Measurements from ENCODE around the gene OSBPL8. TPM values are rescaled to one million over a fixed set of nuclear protein-coding genes. Genes with fewer than 3 reads are reported as not detected.

OSBPL8 gene
- total RNA-seq, 1 donor from 2014 or later: 119 TPM

DNA sequence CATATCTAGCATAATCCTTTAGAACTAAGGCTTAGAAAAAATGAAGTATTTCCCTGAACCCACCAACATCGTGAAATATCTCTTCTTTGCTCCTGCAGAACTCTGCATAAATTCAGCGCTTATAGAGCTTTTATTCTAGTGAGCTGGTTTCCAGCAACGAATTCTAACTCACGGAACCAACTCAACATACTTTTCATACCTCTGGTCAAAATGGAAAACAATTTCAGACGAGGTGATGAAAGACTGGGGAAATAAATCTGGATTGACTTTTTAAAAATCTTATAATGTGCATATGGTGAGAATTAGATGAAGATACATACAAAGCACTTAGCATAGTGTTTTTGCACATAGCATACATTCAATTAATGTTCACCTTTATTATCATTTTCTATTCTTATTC is 148.8 kb downstream of the OSBPL8 start:
- FAIRE-seq: no peak
- Mint-ChIP-seq H3K36me3 (ENCODE audit: low read depth, unreplicated experiment) (peaks cover 2% of the 10 kb centered on the region), H3K9me3 (ENCODE audit: unreplicated experiment) (no peaks in the 10 kb centered on the region), H3K4me1 (ENCODE audit: low read depth, unreplicated experiment) (peaks cover 10% of the 10 kb centered on the region), H3K27me3 (ENCODE audit: low read depth, unreplicated experiment) (no peaks in the 10 kb centered on the region), H3K27ac (ENCODE audit: unreplicated experiment) (no peak overlapping the region), H3K4me3 (ENCODE audit: unreplicated experiment) (no peak overlapping the region)
- H3K9me3 ChIP-seq (ENCODE audit: insufficient read depth, low read depth, low read length): no peaks in the 10 kb centered on the region
- no peak overlapping the region for H2AFZ ChIP-seq (ENCODE audit: low read depth, low read length)
- no peak overlapping the region for H3K4me2 ChIP-seq (ENCODE audit: low read length)
- no peak overlapping the region for H3K9ac ChIP-seq (ENCODE audit: low read length)
- no peak overlapping the region for H3K27ac ChIP-seq (ENCODE audit: low read depth, low read length)
- no peaks in the 10 kb centered on the region for H3K4me1 ChIP-seq (ENCODE audit: insufficient read depth, low read length)
- no peaks in the 10 kb centered on the region for H3K36me3 ChIP-seq (ENCODE audit: insufficient read depth, low read length)
- no peak for DNase-seq (ENCODE audit: low read depth)
- no peak overlapping the region for H3K4me3 ChIP-seq (ENCODE audit: insufficient read depth, low read depth, low read length)
- no peak for TF ChIP-seq EZH2 (IDR thresholded peaks at IDR 0.05; ENCODE audit: insufficient read depth, low read length)
- TF ChIP-seq, protein P1, sequence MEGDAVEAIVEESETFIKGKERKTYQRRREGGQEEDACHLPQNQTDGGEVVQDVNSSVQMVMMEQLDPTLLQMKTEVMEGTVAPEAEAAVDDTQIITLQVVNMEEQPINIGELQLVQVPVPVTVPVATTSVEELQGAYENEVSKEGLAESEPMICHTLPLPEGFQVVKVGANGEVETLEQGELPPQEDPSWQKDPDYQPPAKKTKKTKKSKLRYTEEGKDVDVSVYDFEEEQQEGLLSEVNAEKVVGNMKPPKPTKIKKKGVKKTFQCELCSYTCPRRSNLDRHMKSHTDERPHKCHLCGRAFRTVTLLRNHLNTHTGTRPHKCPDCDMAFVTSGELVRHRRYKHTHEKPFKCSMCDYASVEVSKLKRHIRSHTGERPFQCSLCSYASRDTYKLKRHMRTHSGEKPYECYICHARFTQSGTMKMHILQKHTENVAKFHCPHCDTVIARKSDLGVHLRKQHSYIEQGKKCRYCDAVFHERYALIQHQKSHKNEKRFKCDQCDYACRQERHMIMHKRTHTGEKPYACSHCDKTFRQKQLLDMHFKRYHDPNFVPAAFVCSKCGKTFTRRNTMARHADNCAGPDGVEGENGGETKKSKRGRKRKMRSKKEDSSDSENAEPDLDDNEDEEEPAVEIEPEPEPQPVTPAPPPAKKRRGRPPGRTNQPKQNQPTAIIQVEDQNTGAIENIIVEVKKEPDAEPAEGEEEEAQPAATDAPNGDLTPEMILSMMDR (IDR thresholded peaks at IDR 0.05; ENCODE audit: insufficient read depth, low read depth, low read length): no peak
- H4K20me1 ChIP-seq (ENCODE audit: insufficient read depth, low read length): peaks cover 4% of the 10 kb centered on the region
- no peaks in the 10 kb centered on the region for H3K27me3 ChIP-seq (ENCODE audit: insufficient read depth, low read length)
- peaks cover 4% of the 10 kb centered on the region for H3K79me2 ChIP-seq (ENCODE audit: insufficient read depth, low read length)

DNA sequence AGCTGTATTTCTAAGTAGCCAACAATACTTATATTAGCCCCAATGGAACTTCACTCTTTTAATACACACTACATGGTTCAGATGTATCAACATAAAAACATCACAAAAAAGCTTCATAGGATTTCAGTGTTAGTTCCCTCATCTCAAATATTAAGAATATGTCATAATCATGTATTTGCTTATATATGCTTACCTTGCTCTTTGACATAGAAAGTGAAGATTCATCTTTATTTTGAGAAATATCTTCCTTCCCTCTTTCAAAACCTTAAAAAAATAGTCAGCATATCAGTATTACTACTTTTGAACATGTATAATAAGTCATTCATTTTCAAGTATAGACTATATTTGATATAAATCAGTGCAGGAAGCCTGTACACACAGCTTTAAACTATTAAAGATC is 149.2 kb downstream of the OSBPL8 start:
- Mint-ChIP-seq H3K4me1 (ENCODE audit: low read depth, unreplicated experiment) (peaks cover 10% of the 10 kb centered on the region), H3K9me3 (ENCODE audit: unreplicated experiment) (no peaks in the 10 kb centered on the region)
- H3K4me1 ChIP-seq (ENCODE audit: insufficient read depth, low read length): no peaks in the 10 kb centered on the region

DNA sequence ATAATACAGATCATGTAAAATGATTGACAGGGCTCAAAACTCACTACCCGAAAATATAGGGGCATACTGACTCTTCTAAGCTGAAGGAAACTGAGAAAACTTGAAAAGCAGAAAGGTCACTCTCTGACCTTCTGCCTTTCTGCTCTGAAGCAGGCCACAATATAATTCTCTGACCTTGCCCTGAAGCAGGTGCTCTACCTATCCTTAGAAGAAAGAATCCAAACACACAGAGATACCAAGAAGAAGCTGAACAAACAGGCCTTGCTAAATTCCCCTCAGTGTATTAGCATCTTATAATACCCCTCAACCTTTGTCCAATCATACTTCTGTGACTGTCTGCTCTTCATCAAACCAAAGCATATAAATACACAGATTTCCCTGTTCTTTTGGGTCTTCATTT is 150.5 kb downstream of the OSBPL8 start:
- Mint-ChIP-seq H3K27ac (ENCODE audit: unreplicated experiment) (no peak overlapping the region), H3K36me3 (ENCODE audit: low read depth, unreplicated experiment) (peaks cover 2% of the 10 kb centered on the region), H3K9me3 (ENCODE audit: unreplicated experiment) (no peaks in the 10 kb centered on the region), H3K4me3 (ENCODE audit: unreplicated experiment) (no peak overlapping the region), H3K4me1 (ENCODE audit: low read depth, unreplicated experiment) (peaks cover 10% of the 10 kb centered on the region), H3K27me3 (ENCODE audit: low read depth, unreplicated experiment) (no peaks in the 10 kb centered on the region)
- Histone ChIP-seq H3K79me2 (ENCODE audit: insufficient read depth, low read length) (peaks cover 4% of the 10 kb centered on the region), H2AFZ (ENCODE audit: low read depth, low read length) (no peak overlapping the region), H3K9me3 (ENCODE audit: insufficient read depth, low read depth, low read length) (no peaks in the 10 kb centered on the region), H3K4me3 (ENCODE audit: insufficient read depth, low read depth, low read length) (no peak overlapping the region), H3K27me3 (ENCODE audit: insufficient read depth, low read length) (no peaks in the 10 kb centered on the region), H3K9ac (ENCODE audit: low read length) (no peak overlapping the region), H3K4me2 (ENCODE audit: low read length) (no peak overlapping the region), H3K36me3 (ENCODE audit: insufficient read depth, low read length) (no peaks in the 10 kb centered on the region), H4K20me1 (ENCODE audit: insufficient read depth, low read length) (peaks cover 4% of the 10 kb centered on the region), H3K27ac (ENCODE audit: low read depth, low read length) (no peak overlapping the region), H3K4me1 (ENCODE audit: insufficient read depth, low read length) (no peaks in the 10 kb centered on the region)
- FAIRE-seq (no peak), DNase-seq (ENCODE audit: low read depth) (no peak)
- no peak for TF ChIP-seq EZH2 (IDR thresholded peaks at IDR 0.05; ENCODE audit: insufficient read depth, low read length)
- TF ChIP-seq, protein P1 (IDR thresholded peaks at IDR 0.05; ENCODE audit: insufficient read depth, low read depth, low read length): no peak

More for the DNA sequence above, 149.2 kb downstream of the OSBPL8 start:
- DNase-seq (ENCODE audit: low read depth) (no peak), FAIRE-seq (no peak)
- TF ChIP-seq EZH2 (IDR thresholded peaks at IDR 0.05; ENCODE audit: insufficient read depth, low read length): no peak
- TF ChIP-seq, protein P1 (IDR thresholded peaks at IDR 0.05; ENCODE audit: insufficient read depth, low read depth, low read length): no peak
- Histone ChIP-seq H3K27ac (ENCODE audit: low read depth, low read length) (no peak overlapping the region), H4K20me1 (ENCODE audit: insufficient read depth, low read length) (peaks cover 4% of the 10 kb centered on the region), H3K36me3 (ENCODE audit: insufficient read depth, low read length) (no peaks in the 10 kb centered on the region), H3K9ac (ENCODE audit: low read length) (no peak overlapping the region), H2AFZ (ENCODE audit: low read depth, low read length) (no peak overlapping the region), H3K4me2 (ENCODE audit: low read length) (no peak overlapping the region), H3K9me3 (ENCODE audit: insufficient read depth, low read depth, low read length) (no peaks in the 10 kb centered on the region), H3K4me3 (ENCODE audit: insufficient read depth, low read depth, low read length) (no peak overlapping the region), H3K27me3 (ENCODE audit: insufficient read depth, low read length) (no peaks in the 10 kb centered on the region), H3K79me2 (ENCODE audit: insufficient read depth, low read length) (peaks cover 4% of the 10 kb centered on the region)
- Mint-ChIP-seq H3K36me3 (ENCODE audit: low read depth, unreplicated experiment) (peaks cover 2% of the 10 kb centered on the region), H3K4me3 (ENCODE audit: unreplicated experiment) (no peak overlapping the region), H3K27ac (ENCODE audit: unreplicated experiment) (no peak overlapping the region), H3K27me3 (ENCODE audit: low read depth, unreplicated experiment) (no peaks in the 10 kb centered on the region)

All from astrocyte (in vitro differentiated cells and primary cell).